GM06990 (cell line): ENCODE results near the gene ZNF646.

Source experiments
- DNase-seq: peaks from one replicate; pipeline ENCODE4 v3.0.0-alpha.2; 2011; ENCODE audit not compliant: insufficient read length; ENCODE audit errors: extremely low read depth
- H3K27me3 ChIP-seq: replicated peaks from 2 replicates; pipeline ENCODE4 v1.6.0; 2011; ENCODE audit warnings: low read length; ENCODE audit not compliant: control insufficient read depth, insufficient read depth
- H3K36me3 ChIP-seq: 2 replicates; pipeline ENCODE4 v1.5.1; 2011; ENCODE audit warnings: low read length; ENCODE audit not compliant: control insufficient read depth, insufficient read depth
- H3K4me3 ChIP-seq: replicated peaks from 2 replicates; pipeline ENCODE4 v1.5.1; 2011; ENCODE audit warnings: low read depth, mild to moderate bottlenecking, control low read depth, low read length
- TF ChIP-seq, protein P1 (sequence below): IDR thresholded peaks from 2 replicates; pipeline ENCODE4 v1.5.1; 2011; ENCODE audit warnings: low read length, control low read depth, mild to moderate bottlenecking, inconsistent platforms; ENCODE audit not compliant: insufficient read depth, poor library complexity, severe bottlenecking

The ZNF646 gene

GRCh38 chr16:31087481-31087880, 13.3 kb downstream of the ZNF646 start:
- Histone ChIP-seq H3K27me3 (no peaks in the 10 kb centered on the region), H3K36me3 (peaks cover 17% of the 10 kb centered on the region), H3K4me3 (no peak overlapping the region)
- no peak for DNase-seq
- TF ChIP-seq, protein P1, sequence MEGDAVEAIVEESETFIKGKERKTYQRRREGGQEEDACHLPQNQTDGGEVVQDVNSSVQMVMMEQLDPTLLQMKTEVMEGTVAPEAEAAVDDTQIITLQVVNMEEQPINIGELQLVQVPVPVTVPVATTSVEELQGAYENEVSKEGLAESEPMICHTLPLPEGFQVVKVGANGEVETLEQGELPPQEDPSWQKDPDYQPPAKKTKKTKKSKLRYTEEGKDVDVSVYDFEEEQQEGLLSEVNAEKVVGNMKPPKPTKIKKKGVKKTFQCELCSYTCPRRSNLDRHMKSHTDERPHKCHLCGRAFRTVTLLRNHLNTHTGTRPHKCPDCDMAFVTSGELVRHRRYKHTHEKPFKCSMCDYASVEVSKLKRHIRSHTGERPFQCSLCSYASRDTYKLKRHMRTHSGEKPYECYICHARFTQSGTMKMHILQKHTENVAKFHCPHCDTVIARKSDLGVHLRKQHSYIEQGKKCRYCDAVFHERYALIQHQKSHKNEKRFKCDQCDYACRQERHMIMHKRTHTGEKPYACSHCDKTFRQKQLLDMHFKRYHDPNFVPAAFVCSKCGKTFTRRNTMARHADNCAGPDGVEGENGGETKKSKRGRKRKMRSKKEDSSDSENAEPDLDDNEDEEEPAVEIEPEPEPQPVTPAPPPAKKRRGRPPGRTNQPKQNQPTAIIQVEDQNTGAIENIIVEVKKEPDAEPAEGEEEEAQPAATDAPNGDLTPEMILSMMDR, result no peak

DNA sequence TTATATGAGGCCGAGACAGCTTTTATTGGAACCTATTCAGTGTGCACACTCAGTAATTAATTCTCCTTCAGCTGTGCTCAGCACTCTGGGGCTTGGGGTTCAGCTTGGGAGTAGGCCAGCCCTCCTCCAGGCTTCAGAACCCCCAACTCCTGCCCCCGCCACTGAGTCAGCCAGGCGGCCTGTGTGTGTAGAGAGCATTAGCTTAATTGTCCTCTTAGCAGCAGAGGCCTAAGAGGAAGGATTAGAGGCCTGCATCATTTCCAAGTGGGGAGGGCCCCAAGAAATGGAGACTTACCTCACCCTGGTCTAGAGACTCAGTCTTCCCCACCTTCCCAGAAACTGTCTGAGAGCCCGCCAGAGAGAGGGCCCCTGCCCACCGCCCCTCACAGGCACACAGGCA, 13.7 kb downstream of the ZNF646 start:
- TF ChIP-seq, protein P1, result no peak
- Histone ChIP-seq H3K4me3 (no peak overlapping the region), H3K27me3 (no peaks in the 10 kb centered on the region), H3K36me3 (peaks cover 17% of the 10 kb centered on the region)
- no peak for DNase-seq

GRCh38 chr16:31088459-31089183, 14.4 kb downstream of the ZNF646 start, which contains the start of gene PRSS53:
Gene PRSS53, minus strand, starts transcription at chr16:31088943. Its CDS starts 134 bp downstream, at chr16:31088809.
- Histone ChIP-seq H3K36me3 (peaks cover 17% of the 10 kb centered on the region), H3K4me3 (no peak within 1 kb of the TSS), H3K27me3 (no peaks in the 10 kb centered on the region)
- TF ChIP-seq, protein P1, result no peak
- no peak for DNase-seq

- no peak overlapping the region for H3K4me3 ChIP-seq
- DNase-seq, result no peak
- TF ChIP-seq, protein P1, result no peak
- no peaks in the 10 kb centered on the region for H3K27me3 ChIP-seq
- peaks cover 16% of the 10 kb centered on the region for H3K36me3 ChIP-seq
Measured at GRCh38 chr16:31089199-31089598, 15.0 kb downstream of the ZNF646 start.

DNA sequence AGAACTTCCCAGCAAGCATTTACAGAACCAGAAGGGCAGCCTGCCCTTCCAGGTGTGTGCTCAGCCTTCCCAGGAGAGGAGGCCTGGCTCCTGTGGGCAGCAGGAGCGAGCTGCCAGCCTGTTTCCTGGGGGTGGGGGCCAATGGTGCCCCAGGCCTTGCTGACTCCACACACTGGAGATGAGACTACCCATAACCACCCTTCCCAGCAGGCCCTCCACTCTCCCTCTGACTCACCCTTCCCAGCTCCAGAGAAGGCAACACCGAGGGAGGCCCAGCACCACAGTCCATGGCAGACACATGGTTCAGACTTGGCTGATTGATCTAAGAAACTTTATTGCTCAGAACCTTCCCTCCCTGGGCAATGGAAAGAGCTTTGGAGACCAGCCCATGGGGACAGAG, 16.3 kb downstream of the ZNF646 start:
- Histone ChIP-seq H3K36me3 (peaks cover 10% of the 10 kb centered on the region), H3K4me3 (no peak overlapping the region), H3K27me3 (no peaks in the 10 kb centered on the region)
- DNase-seq, result no peak
- TF ChIP-seq, protein P1, result no peak
